Activated CD4-positive, alpha-beta memory T cell treated with anti-CD3 and anti-CD28 coated beads for 36 hours (primary cell): Measurements from ENCODE around the gene MRPL20. TPM values are rescaled to one million over a fixed set of nuclear protein-coding genes. Genes with fewer than 3 reads are reported as not detected.

Experiments used
- CTCF ChIA-PET: fragments of 350-600 bp; sonication (Branson Sonifier 250); formaldehyde crosslinking; loops from one replicate; lab custom pipeline; 2021; ENCODE audit warnings: antibody characterized with exemption, inconsistent platforms; lab: Charles Lee
- POLR2A ChIA-PET: fragments of 350-600 bp; sonication (Branson Sonifier 250); formaldehyde crosslinking; loops from one replicate; lab custom pipeline; 2021; ENCODE audit warnings: antibody characterized with exemption; lab: Charles Lee
- DNase-seq: peaks from one replicate; pipeline ENCODE4 v3.0.0-alpha.2; 2020
- H3K27ac Mint-ChIP-seq: one replicate; pipeline ENCODE4 v1.8.0; 2021; ENCODE audit warnings: mixed read lengths
- H3K27me3 Mint-ChIP-seq: one replicate; pipeline ENCODE4 v1.8.0; 2021; ENCODE audit warnings: mixed read lengths
- H3K36me3 Mint-ChIP-seq: one replicate; pipeline ENCODE4 v1.8.0; 2021; ENCODE audit warnings: mixed read lengths
- H3K4me1 Mint-ChIP-seq: one replicate; pipeline ENCODE4 v1.8.0; 2021; ENCODE audit warnings: low read depth, mixed read lengths
- H3K4me3 Mint-ChIP-seq: one replicate; pipeline ENCODE4 v1.8.0; 2021; ENCODE audit warnings: mild to moderate bottlenecking, mixed read lengths
- H3K9me3 Mint-ChIP-seq: one replicate; pipeline ENCODE4 v1.8.0; 2021; ENCODE audit warnings: mixed read lengths
- intact Hi-C: fragments of 100-400 bp; cut with micrococcal nuclease; formaldehyde crosslinking; loops from one replicate; pipeline ENCODE4 v1.15.1; 2023
- total RNA-seq, 2 experiments: library from RNA; stranded (reverse); gene quantifications; one replicate each; pipeline ENCODE4 v1.2.3, GENCODE V29; 2021

The MRPL20 gene
- total RNA-seq, 2 experiments from 2014 or later = 122 to 123 TPM

DNA sequence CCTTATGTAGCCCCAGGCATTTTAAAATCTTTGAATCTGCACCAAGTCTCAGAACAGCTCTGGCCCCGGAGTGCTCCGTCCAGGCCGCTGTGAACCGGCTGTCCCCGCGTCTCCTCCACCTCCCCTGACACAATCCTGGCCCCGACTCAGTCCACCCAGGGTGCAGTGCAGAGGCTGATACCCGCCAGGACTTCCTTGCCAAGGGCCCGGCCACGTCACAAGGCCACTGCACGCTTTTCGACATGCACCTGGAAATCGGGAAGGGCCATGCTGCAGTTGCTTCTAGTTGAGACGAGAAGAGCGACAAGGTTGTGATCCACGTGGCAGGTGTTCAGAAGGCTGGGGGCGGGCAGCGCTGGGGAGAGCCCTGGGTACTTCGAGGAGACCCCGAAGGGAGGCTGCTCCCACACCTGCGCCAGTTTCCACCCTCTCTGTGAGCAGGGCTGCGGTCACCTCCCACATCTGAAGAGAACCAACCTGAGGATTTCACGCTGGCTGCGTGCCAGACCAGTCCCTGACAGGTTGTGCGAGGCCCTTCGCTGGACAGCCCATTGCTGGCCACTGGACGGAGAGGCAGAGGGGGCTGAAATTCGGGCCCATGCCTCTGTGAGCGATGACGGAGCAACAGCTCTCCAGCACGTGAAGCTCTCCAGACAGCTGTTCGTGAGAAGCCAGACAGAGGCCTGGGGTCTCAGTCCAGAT is 35.1 kb upstream of the MRPL20 start:
- H3K4me1 Mint-ChIP-seq = peaks cover 4% of the 10 kb centered on the region
- H3K27ac Mint-ChIP-seq = no peak overlapping the region
- CTCF ChIA-PET = interaction anchor here (2.2 to 3.0 kb wide), 3 partner anchors 13 to 63 kb away, joined by 8 to 11 read pairs (median 10); partner anchors contain the start of gene MRPL20
- H3K4me3 Mint-ChIP-seq = no peak overlapping the region
- no peak for DNase-seq
- POLR2A ChIA-PET = no interaction called here
- H3K9me3 Mint-ChIP-seq = no peaks in the 10 kb centered on the region
- no peaks in the 10 kb centered on the region for H3K36me3 Mint-ChIP-seq
- intact Hi-C loops = no loop called here
- peaks cover 10% of the 10 kb centered on the region for H3K27me3 Mint-ChIP-seq

DNA sequence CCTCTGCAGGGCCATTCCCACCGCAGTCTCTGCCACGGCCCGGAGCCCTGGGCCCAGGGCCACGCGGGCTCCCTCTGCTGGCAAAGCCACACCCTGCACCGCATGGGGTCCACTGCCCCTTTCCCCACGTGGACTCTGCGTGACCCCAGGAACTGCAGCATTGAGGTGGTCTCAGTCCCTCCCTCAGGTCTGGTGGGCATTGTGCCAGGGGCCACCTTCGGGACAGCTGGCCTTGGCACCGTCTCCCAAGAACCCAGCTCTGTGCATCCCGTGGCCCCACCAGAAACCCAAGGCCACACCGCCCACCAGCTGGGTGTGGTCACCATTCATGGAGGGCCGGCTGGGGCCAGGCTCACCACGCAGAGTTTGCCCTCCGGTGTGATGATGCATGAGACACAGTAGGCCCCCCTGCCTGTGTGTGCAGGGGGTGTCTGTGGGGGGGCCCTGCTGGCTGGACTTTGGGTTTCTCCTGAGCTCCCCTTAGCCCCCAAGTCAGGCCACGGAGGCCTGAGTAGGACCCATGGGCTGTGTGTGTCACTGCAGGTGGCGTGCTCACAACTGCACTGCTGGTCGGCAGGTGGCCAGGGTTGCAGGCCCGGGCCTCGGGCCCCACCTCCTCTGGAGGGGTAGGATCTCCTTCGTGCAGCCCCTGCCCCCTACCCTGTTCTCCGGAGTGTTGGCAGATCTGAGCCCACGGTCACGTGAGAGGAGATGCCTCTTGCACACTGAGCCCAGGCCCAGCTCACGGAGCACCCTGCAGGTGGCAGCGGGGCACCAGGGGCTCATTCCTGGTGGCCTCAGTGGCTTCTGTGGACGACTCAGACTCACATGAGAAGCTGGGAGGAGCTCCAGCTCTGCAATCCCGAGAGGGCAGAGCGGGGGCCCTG is 34.2 kb upstream of the MRPL20 start:
- CTCF ChIA-PET = interaction anchor here (0.6 to 3.0 kb wide), 13 partner anchors 12 to 319 kb away, joined by 3 to 21 read pairs (median 4); partner anchors contain the start of genes CCNL2 and MRPL20
- H3K4me1 Mint-ChIP-seq = peaks cover 7% of the 10 kb centered on the region
- no peaks in the 10 kb centered on the region for H3K36me3 Mint-ChIP-seq
- POLR2A ChIA-PET = interaction anchor here (1.1 kb wide), 1 partner anchor 33 kb away, joined by 3 read pairs; no protein-coding TSS in a partner anchor
- no peak overlapping the region for H3K4me3 Mint-ChIP-seq
- peaks cover 13% of the 10 kb centered on the region for H3K27me3 Mint-ChIP-seq
- peak; percentile 65 for DNase-seq
- no peaks in the 10 kb centered on the region for H3K9me3 Mint-ChIP-seq
- H3K27ac Mint-ChIP-seq = no peak overlapping the region
- intact Hi-C loops = no loop called here

- no peak for DNase-seq
- ChIA-PET CTCF (interaction anchor here (0.6 to 3.0 kb wide), 14 partner anchors 11 to 318 kb away, joined by 3 to 21 read pairs (median 4); partner anchors contain the start of genes CCNL2 and MRPL20), POLR2A (interaction anchor here (1.1 kb wide), 1 partner anchor 33 kb away, joined by 3 read pairs; no protein-coding TSS in a partner anchor)
- intact Hi-C loops = no loop called here
- no peaks in the 10 kb centered on the region for H3K36me3 Mint-ChIP-seq
- H3K4me3 Mint-ChIP-seq = no peak overlapping the region
- H3K27ac Mint-ChIP-seq = no peak overlapping the region
- H3K4me1 Mint-ChIP-seq = peaks cover 8% of the 10 kb centered on the region
- peaks cover 14% of the 10 kb centered on the region for H3K27me3 Mint-ChIP-seq
- no peaks in the 10 kb centered on the region for H3K9me3 Mint-ChIP-seq
These were observed 33.3 kb upstream of the MRPL20 start for GRCh38 chr1:1440262-1441001.

DNA sequence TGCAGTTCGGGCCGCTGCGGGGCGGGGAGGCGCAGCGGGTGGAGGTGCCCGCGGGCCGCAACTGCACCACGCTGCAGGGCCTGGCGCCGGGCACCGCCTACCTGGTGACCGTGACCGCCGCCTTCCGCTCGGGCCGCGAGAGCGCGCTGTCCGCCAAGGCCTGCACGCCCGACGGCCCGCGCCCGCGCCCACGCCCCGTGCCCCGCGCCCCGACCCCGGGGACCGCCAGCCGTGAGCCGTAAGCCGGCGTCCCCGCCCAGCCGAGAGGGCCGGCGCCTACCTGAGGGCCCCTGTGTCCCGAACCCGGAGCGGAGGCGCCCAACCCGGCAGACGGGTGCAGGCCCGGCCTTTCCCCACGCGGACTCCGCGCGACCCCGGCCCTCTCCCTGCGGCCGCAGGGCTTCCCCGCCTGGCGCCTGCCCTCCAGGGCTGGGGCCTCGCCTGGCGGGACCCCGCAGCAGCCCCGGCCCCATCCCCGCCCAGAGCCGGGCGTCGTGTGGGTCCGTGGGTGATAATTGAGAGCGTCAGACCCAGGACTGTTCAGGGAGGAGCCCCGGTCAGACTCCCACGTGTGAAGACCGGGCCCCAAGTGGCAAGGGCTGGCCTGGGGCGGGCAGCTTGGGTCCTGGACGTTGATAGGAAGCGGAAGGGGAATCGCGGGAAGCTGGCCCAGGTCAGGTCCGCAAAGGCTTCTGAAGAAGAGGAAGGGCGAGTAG is 32.6 kb upstream of the MRPL20 start:
- H3K36me3 Mint-ChIP-seq = no peaks in the 10 kb centered on the region
- H3K9me3 Mint-ChIP-seq = no peaks in the 10 kb centered on the region
- no peak overlapping the region for H3K4me3 Mint-ChIP-seq
- peaks cover 12% of the 10 kb centered on the region for H3K4me1 Mint-ChIP-seq
- no peak for DNase-seq
- peaks cover 20% of the 10 kb centered on the region for H3K27me3 Mint-ChIP-seq
- ChIA-PET POLR2A (no interaction called here), CTCF (interaction anchor here (0.7 to 3.0 kb wide), 8 partner anchors 10 to 92 kb away, joined by 3 to 21 read pairs (median 8); partner anchors contain the start of genes CCNL2 and MRPL20)
- intact Hi-C loops = no loop called here
- H3K27ac Mint-ChIP-seq = no peak overlapping the region

DNA sequence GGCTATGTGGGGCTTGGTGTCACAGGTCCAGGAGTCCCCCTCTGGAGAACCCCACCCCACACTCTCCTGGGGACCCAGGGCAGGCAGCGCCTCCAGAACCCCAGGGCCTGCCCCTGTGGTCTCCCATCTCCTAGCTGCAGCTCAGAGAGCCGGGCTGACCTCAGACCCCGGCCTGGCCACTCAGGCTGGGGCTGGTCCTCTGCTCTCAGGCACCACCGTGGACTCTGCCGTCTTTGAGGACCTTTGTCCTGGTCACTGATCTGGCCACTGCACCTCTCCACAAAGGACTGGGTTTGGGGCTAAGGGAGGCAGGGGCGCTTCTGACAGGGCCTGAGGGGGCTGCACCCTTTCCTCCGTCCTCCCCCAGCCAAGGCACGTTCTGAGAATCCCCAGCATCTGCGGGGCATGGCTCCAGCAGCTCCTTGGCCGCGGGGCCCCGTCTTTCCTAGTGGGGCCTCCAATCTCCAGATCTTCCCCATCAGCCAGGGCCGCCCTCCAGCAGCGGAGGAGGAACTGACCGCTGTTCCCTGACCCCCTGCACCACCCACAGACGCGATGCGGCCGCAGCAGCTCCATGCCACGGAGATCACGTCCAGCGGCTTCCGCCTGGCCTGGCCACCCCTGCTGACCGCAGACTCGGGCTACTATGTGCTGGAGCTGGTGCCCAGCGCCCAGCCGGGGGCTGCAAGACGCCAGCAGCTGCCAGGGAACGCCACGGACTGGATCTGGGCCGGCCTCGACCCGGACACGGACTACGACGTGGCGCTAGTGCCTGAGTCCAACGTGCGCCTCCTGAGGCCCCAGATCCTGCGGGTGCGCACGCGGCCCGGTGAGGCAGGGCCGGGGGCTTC is 31.7 kb upstream of the MRPL20 start:
- Mint-ChIP-seq H3K9me3 (no peaks in the 10 kb centered on the region), H3K36me3 (no peaks in the 10 kb centered on the region), H3K27me3 (peaks cover 21% of the 10 kb centered on the region), H3K27ac (no peak overlapping the region), H3K4me1 (peaks cover 12% of the 10 kb centered on the region), H3K4me3 (no peak overlapping the region)
- DNase-seq = no peak
- intact Hi-C loops = no loop called here
- ChIA-PET POLR2A (no interaction called here), CTCF (interaction anchor here (0.6 kb wide), 1 partner anchor 438 kb away, joined by 3 read pairs; no protein-coding TSS in a partner anchor)

- H3K36me3 Mint-ChIP-seq = no peaks in the 10 kb centered on the region
- no peak for DNase-seq
- POLR2A ChIA-PET = no interaction called here
- CTCF ChIA-PET = interaction anchor here (0.6 kb wide), 1 partner anchor 61 kb away, joined by 3 read pairs; no protein-coding TSS in a partner anchor
- H3K4me3 Mint-ChIP-seq = no peak overlapping the region
- H3K27ac Mint-ChIP-seq = no peak overlapping the region
- H3K4me1 Mint-ChIP-seq = peaks cover 15% of the 10 kb centered on the region
- H3K9me3 Mint-ChIP-seq = no peaks in the 10 kb centered on the region
- H3K27me3 Mint-ChIP-seq = peaks cover 23% of the 10 kb centered on the region
- intact Hi-C loops = no loop called here
These were observed 30.8 kb upstream of the MRPL20 start for GRCh38 chr1:1437904-1438376.

DNA sequence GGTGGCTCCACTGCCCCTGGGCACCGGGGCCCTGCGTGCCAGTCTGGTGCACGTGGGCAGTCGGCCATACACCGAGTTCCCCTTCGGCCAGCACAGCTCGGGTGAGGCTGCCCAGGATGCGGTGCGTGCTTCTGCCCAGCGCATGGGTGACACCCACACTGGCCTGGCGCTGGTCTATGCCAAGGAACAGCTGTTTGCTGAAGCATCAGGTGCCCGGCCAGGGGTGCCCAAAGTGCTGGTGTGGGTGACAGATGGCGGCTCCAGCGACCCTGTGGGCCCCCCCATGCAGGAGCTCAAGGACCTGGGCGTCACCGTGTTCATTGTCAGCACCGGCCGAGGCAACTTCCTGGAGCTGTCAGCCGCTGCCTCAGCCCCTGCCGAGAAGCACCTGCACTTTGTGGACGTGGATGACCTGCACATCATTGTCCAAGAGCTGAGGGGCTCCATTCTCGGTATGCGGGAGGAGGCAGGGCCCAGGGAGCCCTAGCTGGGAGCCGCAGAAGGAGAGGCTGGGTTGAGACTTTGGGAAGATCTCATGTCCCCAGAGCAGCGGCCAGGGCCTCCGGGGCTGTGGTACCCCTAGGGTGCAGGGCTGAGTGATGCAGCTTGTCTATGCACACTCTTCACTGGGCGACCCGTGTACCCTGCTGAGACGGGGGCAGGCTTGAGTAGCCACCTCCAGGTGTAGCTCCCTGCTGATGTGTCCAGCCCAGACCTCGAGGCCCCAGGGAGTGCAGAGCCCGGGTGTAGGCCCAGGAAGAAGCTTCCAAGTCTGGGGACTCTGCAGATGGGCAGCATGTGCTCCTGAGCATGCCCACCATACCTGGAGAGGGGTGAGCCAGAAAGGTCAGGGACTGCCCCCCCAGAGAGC is 30.2 kb upstream of the MRPL20 start:
- Mint-ChIP-seq H3K36me3 (no peaks in the 10 kb centered on the region), H3K9me3 (no peaks in the 10 kb centered on the region), H3K4me1 (peaks cover 15% of the 10 kb centered on the region), H3K4me3 (no peak overlapping the region), H3K27me3 (peaks cover 26% of the 10 kb centered on the region), H3K27ac (no peak overlapping the region)
- intact Hi-C loops = no loop called here
- ChIA-PET CTCF (interaction anchor here (0.6 kb wide), 1 partner anchor 61 kb away, joined by 3 read pairs; no protein-coding TSS in a partner anchor), POLR2A (no interaction called here)
- DNase-seq = no peak

GRCh38 chr1:1436630-1437032 is 29.5 kb upstream of the MRPL20 start:
- no peak overlapping the region for H3K27ac Mint-ChIP-seq
- H3K9me3 Mint-ChIP-seq = no peaks in the 10 kb centered on the region
- no peak for DNase-seq
- POLR2A ChIA-PET = no interaction called here
- intact Hi-C loops = no loop called here
- H3K4me1 Mint-ChIP-seq = peaks cover 15% of the 10 kb centered on the region
- H3K4me3 Mint-ChIP-seq = no peak overlapping the region
- CTCF ChIA-PET = no interaction called here
- H3K36me3 Mint-ChIP-seq = no peaks in the 10 kb centered on the region
- H3K27me3 Mint-ChIP-seq = peaks cover 26% of the 10 kb centered on the region

DNA sequence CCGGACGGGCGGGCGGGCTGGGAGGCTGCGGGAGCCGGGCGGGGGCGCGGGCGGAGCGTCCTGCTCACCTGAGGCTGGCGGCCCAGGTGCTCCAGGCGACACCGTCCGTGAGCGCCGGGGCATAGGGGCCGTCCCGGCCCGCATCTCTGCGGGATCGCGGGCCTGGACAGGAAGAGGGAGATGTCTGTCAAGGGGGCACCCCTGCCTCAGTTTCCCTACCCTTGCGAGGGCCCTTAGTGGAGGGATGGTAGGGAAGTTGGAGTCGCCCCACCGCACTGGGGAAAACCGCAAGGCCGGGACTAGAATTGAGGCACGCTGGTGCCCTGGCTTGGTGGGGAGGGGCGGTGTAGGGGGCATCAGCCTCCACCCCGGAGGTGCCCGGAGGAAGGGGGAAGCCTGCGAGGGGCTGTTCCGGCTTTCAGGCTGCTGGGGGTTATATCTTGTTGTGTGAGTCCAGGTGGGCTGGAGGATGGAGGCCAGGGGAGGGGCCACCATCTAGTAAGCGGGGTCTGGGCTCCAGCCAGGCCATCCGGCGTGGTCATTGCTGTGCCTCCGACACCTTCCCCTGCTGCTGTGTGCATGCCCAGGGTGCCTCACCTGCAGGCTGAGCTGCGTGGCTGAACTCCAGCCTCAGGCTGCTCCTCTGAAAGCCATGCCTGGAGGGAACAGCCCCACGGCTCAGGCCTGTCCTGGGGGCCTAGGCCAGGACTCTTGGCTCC is 29.0 kb upstream of the MRPL20 start:
- DNase-seq = no peak
- ChIA-PET CTCF (no interaction called here), POLR2A (no interaction called here)
- intact Hi-C loops = no loop called here
- Mint-ChIP-seq H3K9me3 (no peaks in the 10 kb centered on the region), H3K36me3 (no peaks in the 10 kb centered on the region), H3K27ac (no peak overlapping the region), H3K27me3 (peaks cover 26% of the 10 kb centered on the region), H3K4me3 (no peak overlapping the region), H3K4me1 (peaks cover 15% of the 10 kb centered on the region)
